GM21381 (cell line): ENCODE data around the gene A3GALT2.

Source experiments
- ATAC-seq: cut with Tn5 transposase; IDR thresholded peaks from one replicate; pipeline ENCODE4 v1.9.1; 2021; ENCODE audit warnings: mild to moderate bottlenecking, moderate library complexity; ENCODE audit not compliant: unreplicated experiment

Gene A3GALT2

GRCh38 chr1:33257772-33258712 is 62.9 kb downstream of the A3GALT2 start:
- no peak for ATAC-seq

GRCh38 chr1:33257207-33257771 is 63.6 kb downstream of the A3GALT2 start:
- ATAC-seq, result no peak
